ENCODE data around the gene PRXL2C. TPM values are rescaled to one million over a fixed set of nuclear protein-coding genes. Genes with fewer than 3 reads are reported as not detected.

The PRXL2C gene
- total and polyA plus RNA-seq, 2 of the 13 experiments (the other 11 are each of a cell fraction or from before 2014, with no cell fraction given) = 11.0 to 13.2 TPM

- TF ChIP-seq AFF4 (CRISPR knock-in tag; IDR thresholded peaks at IDR 0.05) (no peak), ZNF574 (CRISPR knock-in tag; IDR thresholded peaks at IDR 0.05) (0 out of 2 replicates have a peak, but pooled peaks have one; percentile 33), SALL1 (CRISPR knock-in tag; IDR thresholded peaks at IDR 0.05) (peak; percentile 61; the same call in 1 of the 2 replicates), ZNF550 (CRISPR knock-in tag; IDR thresholded peaks at IDR 0.05; ENCODE audit: borderline replicate concordance) (no peak), ZNF644 (CRISPR knock-in tag; IDR thresholded peaks at IDR 0.05; ENCODE audit: low read depth) (no peak), AKAP8 (CRISPR knock-in tag; IDR thresholded peaks at IDR 0.05) (no peak), SMC3 (IDR thresholded peaks at IDR 0.05; ENCODE audit: low read length) (no peak; the same call in 1 of the 2 replicates), ATF6 (CRISPR knock-in tag; conservative IDR thresholded peaks at IDR 0.05) (no peak), CEBPG (CRISPR knock-in tag; IDR thresholded peaks at IDR 0.05) (no peak), ZNF501 (CRISPR knock-in tag; IDR thresholded peaks at IDR 0.05) (no peak), TOE1 (CRISPR knock-in tag; IDR thresholded peaks at IDR 0.05) (no peak), RBAK (CRISPR knock-in tag; IDR thresholded peaks at IDR 0.05) (no peak), ZHX1 (CRISPR knock-in tag; IDR thresholded peaks at IDR 0.05; ENCODE audit: low read depth) (peak; percentile 79; the same call in 1 of the 2 replicates), KAT8 (CRISPR knock-in tag; IDR thresholded peaks at IDR 0.05) (no peak; the same call in none of the 2 replicates), ZNF777 (CRISPR knock-in tag; IDR thresholded peaks at IDR 0.05) (no peak), ETV6 (CRISPR knock-in tag; conservative IDR thresholded peaks at IDR 0.05) (no peak), SKI (IDR thresholded peaks at IDR 0.05; ENCODE audit: partially characterized antibody) (peak; percentile 45)
Observed at GRCh38 chr9:96619491-96620180, 35.5 kb downstream of the PRXL2C start, which contains the start of gene CDC14B (continued).
